ENCODE data around the gene MAGEB10.
"Not testable (repeated sequence)": the region's sequence is repeated elsewhere in the genome, so short reads cannot be mapped to it uniquely, and the experiment has no call there.

The MAGEB10 gene, protein sequence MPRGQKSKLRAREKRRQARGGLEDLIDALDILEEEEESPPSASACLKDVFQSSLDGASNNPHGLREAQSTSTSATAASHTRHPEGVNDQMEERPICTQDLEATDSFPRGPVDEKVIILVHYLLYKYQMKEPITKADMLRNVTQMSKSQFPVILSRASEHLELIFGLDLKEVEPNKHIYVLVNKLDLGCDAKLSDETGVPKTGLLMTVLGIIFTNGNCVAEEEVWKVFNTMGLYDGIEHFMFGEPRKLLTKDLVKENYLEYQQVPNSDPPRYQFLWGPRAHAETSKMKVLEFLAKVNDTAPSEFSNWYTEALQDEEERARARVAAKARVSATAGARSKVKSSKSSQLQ

DNA sequence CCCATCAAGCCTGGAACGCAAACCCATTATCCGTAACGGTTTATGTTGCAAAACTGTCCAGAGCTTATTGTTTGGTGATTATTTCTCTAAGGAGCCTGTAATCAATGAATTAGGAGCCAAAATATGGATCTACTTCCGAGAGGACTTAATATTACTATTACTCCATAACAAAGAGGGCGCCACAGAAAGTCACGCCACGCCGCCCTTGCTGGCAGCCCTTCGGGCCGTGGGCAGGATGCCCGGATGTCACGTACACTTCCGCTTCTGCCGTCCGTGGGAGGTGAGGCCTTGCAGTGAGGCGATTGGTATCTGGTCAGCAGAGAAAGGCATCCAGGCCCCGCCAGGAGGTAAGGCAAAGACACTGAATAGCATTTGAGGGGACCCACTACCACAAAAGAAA lies at the start of gene MAGEB10:
TSS of gene MAGEB10 (plus strand) at position 301 of the 400 bp plus-strand sequence. CDS start 13,317 bp downstream, outside the sequence.
- DNase-seq (ENCODE audit: low read depth), result no peak

DNA sequence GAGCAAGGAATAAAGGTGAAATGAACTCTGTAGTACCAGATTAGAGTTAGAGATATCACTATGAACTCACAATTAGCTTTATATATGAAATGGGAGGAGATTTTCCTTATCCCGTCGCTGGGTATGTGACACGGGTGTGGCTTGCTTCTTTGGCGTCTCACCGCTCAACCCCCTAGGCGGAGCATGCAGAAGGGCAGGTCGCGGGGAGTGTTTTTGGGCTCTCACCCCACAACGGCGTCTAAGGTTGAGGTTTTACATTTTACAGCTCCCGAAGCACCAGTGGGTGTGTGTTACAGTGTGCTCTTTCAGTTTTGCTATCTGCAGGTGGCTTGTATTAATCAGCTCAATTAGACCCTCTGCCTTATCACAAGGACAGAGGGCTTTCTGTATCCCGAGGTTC lies 42.1 kb upstream of the MAGEB10 start:
- no peak for DNase-seq (ENCODE audit: low read depth)

DNA sequence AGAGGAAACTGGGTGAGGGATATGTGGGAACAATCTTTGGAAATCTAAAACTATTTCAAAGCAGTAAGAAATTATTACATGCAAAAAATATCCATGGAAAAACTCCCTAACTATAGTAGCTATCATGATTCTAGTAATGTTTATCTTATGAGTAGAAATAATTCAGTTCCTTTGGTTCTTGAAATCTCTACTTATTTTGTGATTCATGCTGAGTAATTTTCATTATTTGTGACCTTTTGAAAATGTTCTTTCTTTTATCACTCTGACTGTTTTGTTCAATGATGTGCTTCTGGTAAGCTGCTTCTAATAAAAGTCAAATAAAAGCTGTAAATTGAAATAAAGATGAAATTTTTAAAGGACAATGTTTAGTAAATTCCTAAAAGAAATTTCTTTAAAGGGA lies 40.4 kb upstream of the MAGEB10 start:
- DNase-seq (ENCODE audit: low read depth), result no peak

DNA sequence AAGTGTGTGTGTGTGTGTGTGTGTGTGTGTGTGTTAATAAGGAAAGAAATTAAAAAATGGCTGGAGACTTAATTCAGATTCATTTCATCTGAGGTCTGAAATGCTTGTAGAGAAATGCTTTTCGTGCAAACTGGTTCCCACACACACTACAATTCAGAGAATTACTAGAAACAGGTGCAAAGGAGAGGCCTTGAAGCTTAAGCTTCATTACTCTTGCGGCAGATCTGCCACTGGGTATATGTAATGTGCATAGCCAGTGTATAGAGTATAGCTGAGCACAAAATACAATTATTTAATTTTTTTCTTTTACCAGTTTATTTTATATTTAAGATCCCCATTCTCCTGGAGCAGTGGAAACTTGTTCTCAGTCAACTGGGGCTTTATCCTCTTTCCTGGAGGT lies 31.8 kb upstream of the MAGEB10 start:
- no peak for DNase-seq (ENCODE audit: low read depth)

DNA sequence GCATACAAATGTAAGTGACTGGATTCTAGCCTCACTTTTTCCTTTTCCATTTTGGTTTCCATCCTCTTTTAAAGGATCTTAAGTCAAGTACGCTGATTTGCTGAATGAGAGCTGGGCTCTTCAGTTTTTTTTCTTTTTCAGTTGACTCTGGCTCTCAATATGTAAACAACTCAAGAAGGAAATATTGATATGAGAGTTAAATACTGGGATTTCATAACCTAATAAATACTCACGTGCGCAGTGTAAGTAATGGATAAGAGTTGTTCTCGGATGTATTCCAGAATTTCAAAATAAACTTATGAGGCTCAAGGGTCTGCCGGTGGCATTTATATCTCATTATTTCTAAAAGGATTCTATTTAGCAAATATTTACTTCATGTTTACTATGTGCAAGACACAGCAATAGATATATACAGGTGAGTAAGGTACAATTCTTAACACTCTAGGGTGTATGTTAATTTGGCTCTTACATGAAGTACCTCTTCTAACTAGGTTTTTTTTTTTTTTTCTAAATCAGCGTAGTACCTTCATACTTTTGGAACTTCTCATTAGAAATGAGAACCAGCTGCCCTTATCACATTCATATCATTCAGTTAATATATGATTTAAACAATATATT lies 11.0 kb upstream of the MAGEB10 start:
- no peak for DNase-seq (ENCODE audit: low read depth)

DNA sequence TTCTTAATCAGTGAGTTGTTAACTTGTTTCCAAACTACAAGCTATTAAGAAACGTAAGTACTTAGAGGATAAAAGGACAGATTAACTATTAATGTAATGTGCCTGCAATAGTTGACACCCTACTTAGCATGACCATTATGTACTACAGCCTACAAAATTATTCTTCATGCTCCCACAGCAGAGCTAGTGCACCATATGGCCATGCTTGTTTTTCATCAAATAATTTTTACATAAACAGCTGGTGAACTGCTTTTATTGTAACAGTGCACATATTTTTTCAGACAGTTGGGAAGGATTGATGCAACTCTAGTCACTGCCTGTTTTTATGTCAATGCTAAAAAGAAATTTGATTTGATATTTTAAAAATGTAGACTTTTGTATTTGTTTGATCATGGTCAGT lies 10.2 kb upstream of the MAGEB10 start:
- DNase-seq (ENCODE audit: low read depth), result no peak

DNA sequence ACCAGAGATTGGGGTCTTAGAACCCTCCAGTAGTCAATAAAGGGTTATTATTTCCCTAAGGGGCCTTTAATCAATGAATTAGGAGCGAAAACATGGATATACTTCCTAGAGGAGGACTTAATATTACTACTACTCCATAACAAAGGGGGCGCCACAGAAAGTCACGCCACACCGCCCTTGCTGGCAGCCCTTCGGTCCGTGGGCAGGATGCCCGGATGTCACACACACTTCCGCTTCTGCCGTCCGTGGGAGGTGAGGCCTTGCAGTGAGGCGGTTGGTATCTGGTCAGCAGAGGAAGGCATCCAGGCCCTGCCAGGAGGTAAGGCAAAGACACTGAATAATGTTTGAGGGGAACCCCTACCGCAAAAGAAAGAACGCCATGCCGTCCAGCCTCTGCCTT lies 436 bp downstream of the MAGEB10 start:
- DNase-seq (ENCODE audit: low read depth), result no peak

DNA sequence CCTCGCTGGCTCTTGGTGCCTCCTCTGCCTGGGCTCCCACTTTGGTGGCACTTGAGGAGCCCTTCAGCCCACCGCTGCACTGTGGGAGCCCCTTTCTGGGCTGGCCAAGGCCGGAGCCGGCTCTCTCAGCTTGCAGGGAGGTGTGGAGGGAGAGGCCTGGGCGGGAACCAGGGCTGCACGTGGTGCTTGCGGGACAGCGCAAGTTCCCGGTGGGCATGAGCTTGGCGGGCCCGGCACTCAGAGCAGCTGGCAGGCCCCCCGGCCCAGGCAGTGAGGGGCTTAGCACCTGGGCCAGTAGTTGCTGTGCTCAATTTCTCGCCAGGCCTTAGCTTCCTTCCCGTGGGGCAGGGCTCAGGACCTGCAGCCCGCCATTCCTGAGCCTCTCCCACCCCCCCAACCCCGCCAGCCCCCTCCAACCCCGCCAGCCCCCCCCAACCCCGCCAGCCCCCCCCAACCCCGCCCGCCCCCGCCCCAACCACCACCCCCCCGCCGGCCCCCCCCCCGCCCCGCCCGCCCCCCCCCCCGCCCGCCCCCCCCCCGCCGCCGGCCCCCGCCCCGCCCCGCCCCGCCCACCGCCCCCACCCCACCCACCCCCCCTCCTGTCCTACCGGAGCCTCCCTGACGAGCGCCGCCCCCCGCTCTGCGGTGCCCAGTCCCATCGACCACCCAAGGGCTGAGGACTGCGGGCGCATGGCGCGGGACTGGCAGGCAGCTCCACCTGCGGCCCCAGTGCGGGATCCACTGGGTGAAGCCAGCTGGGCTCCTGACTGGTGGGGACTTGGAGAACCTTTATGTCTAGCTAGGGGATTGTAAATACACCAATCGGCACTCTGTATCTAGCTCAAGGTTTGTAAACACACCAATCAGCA lies 1.4 kb downstream of the MAGEB10 start:
- DNase-seq (ENCODE audit: low read depth), result not testable (repeated sequence)

DNA sequence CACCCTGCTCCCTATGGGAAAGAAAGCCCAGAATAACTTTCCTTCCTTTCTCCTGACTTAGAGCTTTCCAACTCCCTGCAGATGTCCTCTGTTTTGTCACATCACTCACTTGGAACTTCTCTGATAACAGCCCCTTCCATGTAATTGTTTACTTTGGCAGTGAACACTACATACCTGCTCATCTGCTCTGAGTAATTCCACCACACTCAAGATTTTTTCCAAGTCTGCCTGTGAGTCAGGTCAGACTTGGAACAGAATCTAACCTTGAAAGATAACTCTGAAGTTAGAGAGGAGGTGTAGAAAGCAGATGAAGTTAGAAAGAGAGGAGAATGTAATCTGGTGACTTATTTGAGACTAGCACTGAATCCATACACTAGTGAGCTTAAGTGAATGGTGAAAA lies 7.4 kb downstream of the MAGEB10 start:
- no peak for DNase-seq (ENCODE audit: low read depth)

DNA sequence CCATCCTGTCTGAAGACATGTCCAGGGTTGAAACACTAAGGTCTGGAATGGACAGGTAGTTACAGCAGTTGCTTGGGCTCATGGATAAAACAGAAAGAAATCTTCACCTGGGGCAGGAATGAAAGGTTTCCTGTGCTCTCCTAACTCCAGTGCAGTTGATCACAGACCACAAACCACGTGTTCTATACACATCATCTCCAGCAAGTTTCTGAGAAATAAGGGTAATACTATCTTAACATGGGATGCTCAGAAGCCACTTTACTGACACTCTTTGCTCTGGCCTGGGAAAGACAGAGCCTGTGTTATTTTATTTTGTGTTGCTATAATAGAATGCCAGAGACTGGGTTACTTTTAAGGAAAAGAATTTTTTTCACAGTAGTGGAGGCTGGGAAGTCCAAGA lies 16.0 kb downstream of the MAGEB10 start:
- no peak for DNase-seq (ENCODE audit: low read depth)

DNA sequence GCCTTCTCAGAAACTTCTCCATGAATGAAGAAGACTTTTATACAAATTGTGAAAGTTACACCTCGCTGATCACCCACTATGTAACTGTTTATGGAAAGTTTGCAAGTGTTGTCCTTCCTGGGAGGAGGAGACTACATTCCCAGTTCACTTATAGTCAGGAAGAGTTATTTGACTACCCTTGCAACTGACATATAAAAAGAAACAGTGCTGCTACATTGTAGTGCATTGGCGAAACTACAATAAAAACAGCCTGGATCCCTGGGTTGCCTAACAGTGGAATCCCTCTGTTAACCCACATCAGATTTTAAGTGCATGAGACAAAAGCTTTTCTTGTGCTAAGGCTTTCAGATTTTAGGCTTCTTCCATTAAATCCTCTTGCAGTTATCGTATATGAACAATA lies 30.4 kb downstream of the MAGEB10 start:
- DNase-seq (ENCODE audit: low read depth), result no peak

DNA sequence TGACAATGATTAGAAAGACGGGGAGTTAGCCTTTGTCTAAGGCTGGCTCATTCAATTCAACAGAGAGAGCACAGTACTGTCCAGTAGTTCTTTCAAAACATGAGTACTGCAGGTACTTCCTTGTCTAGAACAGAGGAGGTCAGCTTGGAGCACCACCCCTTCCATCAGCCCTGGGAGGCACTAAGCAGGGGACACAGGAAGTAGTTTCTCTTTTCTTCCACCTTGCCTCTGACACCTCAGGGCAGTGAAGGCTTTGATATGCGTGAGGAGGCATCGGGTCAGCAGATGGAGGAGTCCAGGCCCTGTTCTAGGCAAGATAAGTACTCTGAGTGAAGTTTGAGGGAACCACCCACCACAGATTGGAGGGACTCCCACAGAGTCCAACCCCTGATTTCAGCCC lies 33.1 kb downstream of the MAGEB10 start:
- no peak for DNase-seq (ENCODE audit: low read depth)

DNA sequence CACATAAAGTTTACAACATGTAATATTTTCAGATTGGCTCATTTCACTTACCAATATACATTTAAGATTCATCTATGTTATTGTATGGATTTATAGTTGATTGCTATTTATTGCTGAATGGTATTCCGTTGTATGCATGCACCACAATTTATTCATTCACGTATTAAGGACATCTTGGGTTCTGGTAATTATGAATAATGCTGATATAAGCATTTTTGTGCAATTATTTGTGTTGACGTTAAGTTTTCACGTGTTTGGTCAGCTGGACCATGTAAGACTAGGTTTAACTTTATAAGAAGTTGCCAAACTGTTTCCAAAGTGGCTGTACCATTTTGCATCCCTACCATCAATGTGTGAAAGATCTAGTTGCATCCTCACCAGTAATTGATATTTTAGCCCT lies 35.1 kb downstream of the MAGEB10 start:
- DNase-seq (ENCODE audit: low read depth), result no peak

DNA sequence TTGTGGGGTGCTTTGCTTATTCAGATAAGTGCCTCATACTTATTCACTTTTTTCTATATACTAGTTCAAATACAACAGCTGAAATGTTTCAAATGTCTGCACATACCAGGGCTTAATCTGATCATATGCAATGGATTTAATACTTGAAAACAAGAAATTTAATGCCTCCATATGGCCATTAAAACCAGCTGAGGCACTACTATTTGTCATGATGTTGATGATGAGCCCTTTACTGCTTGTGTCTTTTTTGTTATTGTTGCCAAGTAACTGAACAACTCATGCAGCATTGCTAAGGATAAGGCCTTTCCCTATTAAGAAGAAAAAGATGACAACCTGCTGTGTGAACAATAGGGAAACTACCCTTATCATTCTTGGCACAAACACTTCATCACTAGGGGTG lies 52.5 kb downstream of the MAGEB10 start:
- DNase-seq (ENCODE audit: low read depth), result no peak

DNA sequence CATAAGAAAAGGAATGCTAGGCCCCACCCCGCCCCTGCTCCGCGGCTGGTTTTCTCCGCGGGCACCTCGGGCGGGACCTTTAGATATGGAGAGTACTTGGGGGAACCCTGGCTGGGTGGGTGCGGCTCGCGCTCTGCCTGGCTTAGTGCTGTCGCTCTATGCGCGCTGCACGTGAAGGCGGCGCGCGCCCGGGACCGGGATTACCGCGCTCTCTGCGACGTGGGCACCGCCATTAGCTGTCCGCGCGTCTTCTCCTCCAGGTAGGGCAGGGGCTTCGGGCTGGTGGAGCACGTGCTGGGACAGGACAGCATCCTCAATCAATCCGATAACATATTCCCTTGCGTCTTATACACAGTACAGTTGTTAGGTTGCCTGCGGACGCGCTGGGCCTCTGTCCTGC lies 56.0 kb downstream of the MAGEB10 start:
- DNase-seq (ENCODE audit: low read depth), result no peak

All from stimulated activated CD8-positive, alpha-beta memory T cell treated with anti-CD3 and anti-CD28 coated beads, Interleukin-15, amount 100 ng/mL, for 24 hours (primary cell).